Measurements from ENCODE around the gene ACKR4. TPM values are rescaled to one million over a fixed set of nuclear protein-coding genes. Genes with fewer than 3 reads are reported as not detected.

Gene ACKR4
- total RNA-seq, 1 experiment from 2014 or later, result 4.9 TPM

DNA sequence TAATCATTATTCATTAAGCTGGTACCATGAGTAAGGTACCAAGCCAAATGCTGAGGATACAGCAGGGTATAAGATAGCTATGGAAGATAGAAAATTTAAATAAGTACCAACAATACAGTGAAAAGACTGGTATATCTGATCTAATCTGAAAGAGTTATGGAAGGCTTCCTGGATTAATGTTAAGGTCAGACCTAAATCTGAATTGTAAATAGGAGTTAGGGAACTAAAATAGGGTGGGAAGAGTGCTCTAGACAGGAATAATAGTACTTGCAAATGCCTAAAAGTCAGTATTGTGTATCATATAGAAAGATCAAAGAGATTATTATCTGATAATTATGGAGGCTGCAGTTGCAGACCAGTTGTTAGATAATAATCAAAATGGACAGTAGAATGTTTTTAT lies 2.6 kb upstream of the ACKR4 start:
- Mint-ChIP-seq H3K27me3 (ENCODE audit: unreplicated experiment) (no peaks in the 10 kb centered on the region), H3K27ac (ENCODE audit: unreplicated experiment) (no peak overlapping the region), H3K9me3 (ENCODE audit: low read depth, unreplicated experiment) (no peaks in the 10 kb centered on the region), H3K36me3 (ENCODE audit: insufficient read depth, unreplicated experiment) (peaks cover 5% of the 10 kb centered on the region), H3K4me3 (ENCODE audit: low read depth, unreplicated experiment) (no peak overlapping the region), H3K4me1 (ENCODE audit: low read depth, unreplicated experiment) (peaks cover 29% of the 10 kb centered on the region)
- CTCF ChIA-PET, result interaction anchor here (0.6 kb wide), 1 partner anchor 228 kb away, joined by 3 read pairs; no protein-coding TSS in a partner anchor
- TF ChIP-seq, protein P1, sequence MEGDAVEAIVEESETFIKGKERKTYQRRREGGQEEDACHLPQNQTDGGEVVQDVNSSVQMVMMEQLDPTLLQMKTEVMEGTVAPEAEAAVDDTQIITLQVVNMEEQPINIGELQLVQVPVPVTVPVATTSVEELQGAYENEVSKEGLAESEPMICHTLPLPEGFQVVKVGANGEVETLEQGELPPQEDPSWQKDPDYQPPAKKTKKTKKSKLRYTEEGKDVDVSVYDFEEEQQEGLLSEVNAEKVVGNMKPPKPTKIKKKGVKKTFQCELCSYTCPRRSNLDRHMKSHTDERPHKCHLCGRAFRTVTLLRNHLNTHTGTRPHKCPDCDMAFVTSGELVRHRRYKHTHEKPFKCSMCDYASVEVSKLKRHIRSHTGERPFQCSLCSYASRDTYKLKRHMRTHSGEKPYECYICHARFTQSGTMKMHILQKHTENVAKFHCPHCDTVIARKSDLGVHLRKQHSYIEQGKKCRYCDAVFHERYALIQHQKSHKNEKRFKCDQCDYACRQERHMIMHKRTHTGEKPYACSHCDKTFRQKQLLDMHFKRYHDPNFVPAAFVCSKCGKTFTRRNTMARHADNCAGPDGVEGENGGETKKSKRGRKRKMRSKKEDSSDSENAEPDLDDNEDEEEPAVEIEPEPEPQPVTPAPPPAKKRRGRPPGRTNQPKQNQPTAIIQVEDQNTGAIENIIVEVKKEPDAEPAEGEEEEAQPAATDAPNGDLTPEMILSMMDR (IDR thresholded peaks at IDR 0.05; ENCODE audit: unreplicated experiment), result no peak
- no peak for DNase-seq
- intact Hi-C loops (cut with micrococcal nuclease; ENCODE audit: unreplicated experiment), result no loop called here
- no TSS peak for BruUV-seq (replicated peaks)

DNA sequence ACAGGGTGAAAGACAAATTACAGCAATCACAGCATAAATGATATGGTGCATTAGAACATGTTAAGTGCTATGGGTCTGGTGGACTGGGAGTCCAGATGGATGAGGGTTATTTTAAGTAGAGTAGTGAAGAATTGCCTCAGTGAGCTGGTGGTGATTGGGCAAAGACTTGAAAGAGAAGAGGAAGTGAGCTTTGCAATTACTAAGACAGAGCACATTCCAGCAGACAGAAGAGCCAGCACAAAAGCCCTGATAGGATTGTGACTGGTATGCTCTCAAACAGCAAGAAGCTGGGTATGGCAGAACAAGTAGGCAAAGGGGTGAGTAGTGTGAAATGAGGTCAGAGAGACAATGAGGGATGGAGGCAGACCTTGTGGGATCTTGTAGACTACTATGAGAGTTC lies 2.1 kb upstream of the ACKR4 start:
- H3K4me1 Mint-ChIP-seq (ENCODE audit: low read depth, unreplicated experiment), result peaks cover 29% of the 10 kb centered on the region
- CTCF ChIA-PET, result no interaction called here
- H3K9me3 Mint-ChIP-seq (ENCODE audit: low read depth, unreplicated experiment), result no peaks in the 10 kb centered on the region
- no peak overlapping the region for H3K27ac Mint-ChIP-seq (ENCODE audit: unreplicated experiment)
- H3K36me3 Mint-ChIP-seq (ENCODE audit: insufficient read depth, unreplicated experiment), result peaks cover 5% of the 10 kb centered on the region
- TF ChIP-seq, protein P1 (IDR thresholded peaks at IDR 0.05; ENCODE audit: unreplicated experiment), result no peak
- no peaks in the 10 kb centered on the region for H3K27me3 Mint-ChIP-seq (ENCODE audit: unreplicated experiment)
- no peak for DNase-seq
- no peak overlapping the region for H3K4me3 Mint-ChIP-seq (ENCODE audit: low read depth, unreplicated experiment)
- intact Hi-C loops (cut with micrococcal nuclease; ENCODE audit: unreplicated experiment), result loop anchor here (5.0 kb wide), 1 partner anchor 47 kb away; no protein-coding TSS in a partner anchor
- no TSS peak for BruUV-seq (replicated peaks)

DNA sequence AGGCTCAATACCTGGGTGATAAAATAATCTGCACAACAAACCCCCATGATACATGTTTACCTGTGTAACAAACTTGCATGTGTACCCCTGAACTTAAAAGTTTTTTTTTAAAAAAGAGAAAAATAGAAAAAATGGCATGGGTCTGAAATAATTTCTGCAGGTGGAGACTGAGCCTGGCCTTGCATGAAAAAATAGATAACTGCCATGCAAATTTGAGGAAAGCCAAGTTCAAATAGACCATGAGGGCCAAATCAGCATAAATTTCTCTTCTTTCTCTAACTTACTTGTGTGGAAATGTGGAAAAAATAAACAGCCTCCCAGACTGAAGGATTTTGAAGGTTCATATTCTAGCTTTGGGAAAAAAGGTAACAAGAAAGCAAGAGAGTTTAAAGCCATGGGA lies 744 bp upstream of the ACKR4 start:
- TF ChIP-seq, protein P1 (IDR thresholded peaks at IDR 0.05; ENCODE audit: unreplicated experiment), result no peak
- no peak for DNase-seq
- peaks cover 5% of the 10 kb centered on the region for H3K36me3 Mint-ChIP-seq (ENCODE audit: insufficient read depth, unreplicated experiment)
- H3K27me3 Mint-ChIP-seq (ENCODE audit: unreplicated experiment), result no peaks in the 10 kb centered on the region
- peaks cover 29% of the 10 kb centered on the region for H3K4me1 Mint-ChIP-seq (ENCODE audit: low read depth, unreplicated experiment)
- no TSS peak for BruUV-seq (replicated peaks)
- CTCF ChIA-PET, result no interaction called here
- intact Hi-C loops (cut with micrococcal nuclease; ENCODE audit: unreplicated experiment), result loop anchor here (5.0 kb wide), 1 partner anchor 46 kb away; no protein-coding TSS in a partner anchor
- no peak overlapping the region for H3K27ac Mint-ChIP-seq (ENCODE audit: unreplicated experiment)
- H3K4me3 Mint-ChIP-seq (ENCODE audit: low read depth, unreplicated experiment), result no peak overlapping the region
- H3K9me3 Mint-ChIP-seq (ENCODE audit: low read depth, unreplicated experiment), result no peaks in the 10 kb centered on the region

DNA sequence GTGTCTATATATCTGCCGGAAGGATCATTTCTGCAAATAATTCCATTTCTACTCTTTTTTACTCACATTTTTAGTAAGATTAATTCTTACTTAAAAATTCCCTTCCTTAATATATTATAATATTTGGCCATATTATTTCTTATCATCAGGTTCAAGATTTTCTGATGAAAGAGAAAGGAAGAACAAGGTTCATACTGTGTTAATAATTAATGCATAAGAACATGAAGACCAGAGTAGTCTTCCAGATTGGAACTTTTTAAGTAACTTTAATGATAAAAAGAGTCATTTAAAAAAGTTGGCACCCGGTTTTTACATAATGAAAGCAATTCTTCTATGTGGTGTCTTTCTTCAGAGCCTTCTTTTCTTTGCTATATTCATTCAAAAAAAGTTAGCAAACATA lies 590 bp downstream of the ACKR4 start:
- intact Hi-C loops (cut with micrococcal nuclease; ENCODE audit: unreplicated experiment), result loop anchor here (5.0 kb wide), 1 partner anchor 45 kb away; no protein-coding TSS in a partner anchor
- peaks cover 5% of the 10 kb centered on the region for H3K36me3 Mint-ChIP-seq (ENCODE audit: insufficient read depth, unreplicated experiment)
- no peak for DNase-seq
- CTCF ChIA-PET, result interaction anchor here (0.6 to 1.0 kb wide), 6 partner anchors 8 to 62 kb away, joined by 3 to 5 read pairs (median 3); no protein-coding TSS in a partner anchor
- TF ChIP-seq, protein P1 (IDR thresholded peaks at IDR 0.05; ENCODE audit: unreplicated experiment), result no peak
- no peaks in the 10 kb centered on the region for H3K9me3 Mint-ChIP-seq (ENCODE audit: low read depth, unreplicated experiment)
- no peak overlapping the region for H3K4me3 Mint-ChIP-seq (ENCODE audit: low read depth, unreplicated experiment)
- H3K4me1 Mint-ChIP-seq (ENCODE audit: low read depth, unreplicated experiment), result peaks cover 29% of the 10 kb centered on the region
- no peak overlapping the region for H3K27ac Mint-ChIP-seq (ENCODE audit: unreplicated experiment)
- H3K27me3 Mint-ChIP-seq (ENCODE audit: unreplicated experiment), result no peaks in the 10 kb centered on the region
- TSS peak; percentile 89 for BruUV-seq (replicated peaks)
